Anterior cingulate cortex (tissue), 58 donors: ENCODE data around the gene PRR22.
"Not testable (repeated sequence)": the region's sequence is repeated elsewhere in the genome, so short reads cannot be mapped to it uniquely, and the experiment has no call there.

Experiments used
- DNase-seq, 58 donors: peaks; one replicate each; lab custom pipeline; 2025; lab: John Stamatoyannopoulos, UW

PRR22 gene

DNA sequence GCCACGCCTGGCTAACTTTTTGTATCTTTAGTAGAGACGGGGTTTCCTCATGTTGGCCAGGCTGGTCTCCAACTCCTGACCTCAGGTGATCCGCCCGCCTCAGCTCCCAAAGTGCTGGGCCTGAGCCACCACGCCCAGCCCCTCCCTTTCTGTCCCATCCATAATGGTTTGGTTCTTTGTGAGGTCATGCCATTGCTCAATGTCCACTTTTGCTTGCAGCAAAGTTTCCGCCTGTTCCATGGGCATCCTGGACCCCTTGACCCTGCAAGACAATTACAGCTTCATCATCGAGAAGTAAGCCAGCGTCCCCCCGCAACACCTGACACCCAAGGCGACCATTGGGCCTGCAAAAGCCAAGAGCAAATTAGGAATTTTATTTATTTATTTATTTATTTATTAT, 16.6 kb downstream of the PRR22 start:
- DNase-seq, result no peak

DNA sequence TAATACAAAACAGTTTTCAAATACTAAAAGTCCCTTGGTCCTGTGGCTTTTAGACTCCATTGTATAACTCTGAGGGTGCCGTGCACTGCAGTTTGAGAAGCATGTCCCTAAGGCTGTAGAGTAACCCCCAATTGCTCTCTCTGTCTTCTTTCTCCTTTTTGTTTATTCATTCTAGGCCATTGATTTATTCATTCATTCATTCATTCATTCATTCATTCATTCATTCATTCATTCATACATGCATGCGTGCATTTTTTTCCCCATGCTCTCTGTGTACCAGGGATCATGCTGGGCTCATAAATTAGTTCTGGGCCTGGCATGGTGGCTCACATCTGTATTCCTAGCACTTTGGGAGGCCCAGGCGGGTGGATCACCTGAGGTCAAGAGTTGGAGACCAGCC, 19.3 kb downstream of the PRR22 start:
- DNase-seq, result no peak

DNA sequence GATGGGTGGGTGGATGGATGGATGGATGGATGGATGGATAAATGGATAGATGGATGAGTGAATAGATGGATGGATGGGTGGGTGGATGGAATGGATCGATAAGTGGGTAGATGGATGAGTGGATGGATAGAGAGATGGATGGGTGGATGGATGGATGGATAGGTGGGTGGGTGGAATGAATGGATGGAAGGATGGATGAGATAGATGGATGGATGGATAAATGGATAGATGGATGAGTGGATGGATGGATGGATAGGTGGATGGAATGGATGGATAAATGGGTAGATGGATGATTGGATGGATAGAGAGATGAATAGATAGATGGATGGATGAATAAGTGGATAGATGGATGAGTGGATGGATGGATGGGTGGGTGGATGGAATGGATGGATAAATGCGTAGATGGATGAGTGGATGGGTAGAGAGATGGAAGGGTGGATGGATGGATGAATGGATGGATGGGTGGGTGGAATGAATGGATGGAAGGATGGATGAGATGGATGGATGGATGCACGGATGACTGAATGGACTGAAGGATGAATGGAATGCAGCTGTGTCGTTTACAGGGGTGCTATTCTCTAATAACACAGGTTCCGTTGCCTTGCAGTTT, 21.8 kb downstream of the PRR22 start:
- no peak for DNase-seq

DNA sequence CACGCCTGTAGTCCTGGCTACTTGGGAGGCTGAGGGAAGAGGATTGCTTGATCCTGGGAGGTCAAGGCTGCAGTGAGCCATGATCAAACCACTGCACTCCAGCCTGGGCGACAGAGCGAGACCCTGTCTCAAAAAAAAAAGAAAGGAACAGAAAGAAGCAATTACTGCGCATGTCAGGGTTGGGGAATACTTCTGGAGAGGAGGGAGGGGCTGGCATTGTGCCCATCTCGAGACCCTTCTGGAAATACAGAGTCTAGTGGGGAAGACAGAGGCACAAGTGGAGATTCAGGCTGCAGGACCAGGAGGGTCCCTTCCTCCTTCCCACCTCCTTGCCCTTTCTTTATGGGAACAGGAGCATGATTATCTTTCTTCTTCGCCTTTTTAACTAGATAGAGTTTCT, 30.8 kb downstream of the PRR22 start:
- DNase-seq, result no peak

DNA sequence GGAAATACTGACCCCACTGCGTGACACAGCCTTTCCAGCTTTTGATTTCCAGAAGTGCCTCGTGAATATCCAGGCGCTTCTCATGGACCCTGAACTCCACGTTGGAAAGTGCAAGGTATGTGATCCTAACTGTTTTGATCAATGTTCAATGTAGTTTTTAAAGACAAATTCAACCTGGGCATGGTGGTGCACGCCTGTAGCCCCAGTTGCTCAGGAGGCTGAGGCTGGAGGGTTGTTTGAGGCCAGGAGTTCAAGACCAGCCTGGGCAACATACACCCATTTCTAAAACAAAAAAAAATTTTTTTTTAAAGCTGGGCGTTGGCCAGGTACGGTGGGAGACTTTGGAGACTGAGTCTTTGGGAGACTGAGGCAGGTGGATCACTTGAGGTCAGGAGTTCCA, 32.8 kb downstream of the PRR22 start:
- DNase-seq, result no peak

DNA sequence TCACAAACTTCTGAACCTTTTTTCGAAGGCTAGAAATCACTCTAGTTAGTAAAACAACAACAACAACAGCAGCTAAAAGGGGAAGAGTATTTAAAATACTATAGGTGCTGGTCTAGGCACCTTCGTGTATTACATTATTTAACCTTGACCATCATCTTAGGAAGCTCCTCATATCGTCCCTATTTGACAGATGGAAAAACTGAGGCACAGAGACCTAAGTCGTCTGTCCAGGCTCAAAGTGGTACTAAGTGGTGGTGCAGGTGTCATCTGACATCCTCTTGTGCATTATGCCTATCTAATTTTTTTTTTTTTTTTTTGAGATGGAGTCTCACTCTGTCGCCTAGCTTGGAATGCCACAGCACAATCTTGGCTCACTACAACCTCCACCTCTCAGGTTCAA, 35.0 kb downstream of the PRR22 start:
- DNase-seq, result no peak

DNA sequence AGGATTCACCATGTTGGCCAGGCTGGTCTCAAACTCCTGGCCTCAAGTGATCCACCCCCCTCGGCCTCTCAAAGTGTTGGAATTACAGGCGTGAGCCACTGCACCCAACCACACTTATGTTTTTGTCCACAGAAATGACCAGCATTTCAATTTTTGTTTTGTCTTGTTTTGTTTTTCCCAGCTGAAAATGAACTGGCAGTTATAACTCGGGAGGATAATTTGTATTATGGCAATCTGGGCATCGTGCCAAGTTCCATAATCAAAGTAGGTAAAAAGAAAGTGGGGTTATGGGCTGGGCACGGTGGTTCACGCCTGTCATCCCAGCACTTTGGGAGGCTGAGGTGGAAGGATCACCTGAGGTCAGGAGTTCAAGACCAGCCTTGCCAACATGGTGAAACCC, 35.6 kb downstream of the PRR22 start:
- not testable (repeated sequence) for DNase-seq

DNA sequence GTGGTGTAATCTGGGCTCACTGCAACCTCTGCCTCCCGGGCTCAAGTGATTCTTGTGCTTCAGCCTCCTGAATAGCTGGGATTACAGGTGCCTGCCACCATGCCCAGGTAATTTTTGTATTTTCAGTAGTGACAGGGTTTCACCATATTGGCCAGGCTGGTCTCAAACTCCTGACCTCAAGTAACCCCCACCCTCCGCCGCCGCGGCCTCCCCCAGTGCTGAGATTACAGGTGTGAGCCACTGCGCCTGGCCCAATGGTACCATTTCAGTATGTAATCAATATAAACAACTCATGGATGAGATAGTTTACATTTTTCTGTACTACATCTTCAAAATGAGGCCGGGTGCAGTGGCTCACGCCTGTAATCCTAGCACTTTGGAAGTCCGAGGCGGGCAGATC, 39.5 kb downstream of the PRR22 start:
- not testable (repeated sequence) for DNase-seq

DNA sequence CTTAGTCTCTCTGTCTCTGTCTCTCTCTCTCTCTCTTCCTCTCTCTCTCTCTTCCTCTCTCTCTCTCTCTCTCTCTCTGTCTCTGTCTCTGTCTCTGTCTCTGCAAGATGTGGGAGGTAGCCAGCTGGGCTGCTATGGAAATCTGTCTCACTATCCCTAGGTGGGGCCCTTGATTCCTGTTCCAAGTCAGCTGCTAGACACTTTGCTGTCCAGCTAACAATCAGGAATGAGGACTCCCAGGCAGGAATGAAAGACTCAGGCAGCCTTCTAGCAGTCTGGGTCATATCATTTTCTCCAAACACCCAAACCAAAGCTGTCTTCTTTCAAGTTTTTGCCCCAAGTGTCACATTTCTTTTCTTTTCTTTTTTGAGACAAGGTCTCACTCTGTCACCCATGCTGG, 40.9 kb downstream of the PRR22 start:
- no peak for DNase-seq

DNA sequence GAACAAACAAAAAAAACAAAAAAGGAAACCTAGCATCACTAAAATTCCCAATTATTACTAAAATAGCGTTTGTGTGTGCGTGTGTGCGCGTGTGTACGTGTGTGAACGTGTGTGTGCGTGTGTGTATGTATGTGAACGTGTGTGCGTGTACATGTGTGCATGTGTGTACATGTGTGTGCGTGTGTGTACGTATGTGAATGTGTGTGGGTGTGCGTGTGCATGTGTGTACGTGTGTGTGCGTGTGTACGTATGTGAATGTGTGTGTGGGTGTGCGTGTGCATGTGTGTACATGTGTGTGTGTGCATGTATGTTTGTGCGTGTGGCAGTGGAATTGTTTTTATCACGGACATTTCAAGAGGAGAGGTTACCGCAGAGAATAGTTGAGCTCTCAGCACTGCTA, 42.5 kb downstream of the PRR22 start:
- DNase-seq, result no peak

DNA sequence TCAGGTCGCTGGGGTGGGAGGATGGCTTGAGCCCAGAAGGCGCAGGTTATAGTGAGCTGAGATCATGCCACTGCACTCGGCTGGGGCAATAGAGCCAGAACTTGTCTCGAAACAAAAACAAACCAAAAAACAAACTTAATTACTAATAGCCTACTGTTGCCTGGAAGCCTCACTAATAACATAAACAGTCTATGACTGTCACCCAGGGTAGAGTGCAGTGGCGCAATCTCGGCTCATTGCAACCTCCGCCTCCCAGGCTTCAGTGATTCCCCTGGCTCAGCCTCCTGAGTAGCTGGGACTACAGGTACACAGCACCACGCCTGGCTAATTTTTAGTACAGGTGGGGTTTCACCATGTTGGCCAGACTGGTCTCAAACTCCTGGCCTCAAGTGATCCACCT, 46.1 kb downstream of the PRR22 start:
- DNase-seq, result no peak

DNA sequence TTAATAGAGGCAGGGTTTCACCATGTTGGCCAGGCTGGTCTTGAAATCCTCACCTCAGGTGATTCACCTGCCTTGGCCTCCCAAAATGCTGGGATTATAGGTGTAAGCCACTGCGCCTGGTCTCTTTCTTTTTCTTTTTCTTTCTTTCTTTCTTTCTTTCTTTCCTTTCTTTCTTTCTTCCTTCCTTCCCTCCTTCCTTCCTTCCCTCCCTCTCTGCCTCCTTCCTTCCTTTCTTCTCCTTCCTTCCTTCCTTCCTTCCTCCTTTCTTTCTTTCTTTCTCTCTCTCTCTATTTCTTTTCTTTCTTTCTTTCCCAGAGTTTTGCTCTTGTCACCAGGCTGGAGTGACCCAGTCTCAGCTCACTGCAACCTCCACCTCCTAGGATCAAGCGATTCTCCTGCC, 51.4 kb downstream of the PRR22 start:
- not testable (repeated sequence) for DNase-seq
